IMR-90 (cell line): ENCODE results near the gene HMGCR.

Source experiments
- BHLHE40 ChIP-seq: fragments of 150-350 bp; IDR thresholded peaks from 2 replicates; pipeline ENCODE4 v1.6.1; 2016; ENCODE audit warnings: mild to moderate bottlenecking, low read depth, low read length
- TF ChIP-seq, protein P1 (sequence below): conservative IDR thresholded peaks from 2 replicates; pipeline ENCODE4 v1.5.1; 2012; ENCODE audit warnings: mild to moderate bottlenecking, low read depth, low read length, improper control_type of control experiment

DNA sequence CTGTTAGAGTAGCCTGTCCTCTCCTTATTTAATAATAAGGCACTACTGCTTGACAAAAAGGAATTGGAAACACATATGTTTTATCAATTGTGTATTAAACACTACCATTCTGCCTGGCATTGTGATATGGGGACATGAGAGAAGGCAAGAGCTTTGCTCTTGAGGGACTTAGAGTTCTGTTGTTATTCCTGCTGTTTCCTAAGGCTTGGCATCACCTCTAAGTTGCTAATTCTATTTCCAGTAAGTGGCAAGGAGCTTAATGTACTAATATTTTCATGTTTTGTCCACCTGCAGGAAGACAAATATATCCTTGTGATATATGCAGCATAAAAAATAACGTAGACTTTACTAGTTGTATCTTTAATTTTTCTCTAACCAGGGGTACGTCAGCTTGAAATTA is 12.6 kb downstream of the HMGCR start:
- no peak for TF ChIP-seq BHLHE40
- TF ChIP-seq, protein P1, sequence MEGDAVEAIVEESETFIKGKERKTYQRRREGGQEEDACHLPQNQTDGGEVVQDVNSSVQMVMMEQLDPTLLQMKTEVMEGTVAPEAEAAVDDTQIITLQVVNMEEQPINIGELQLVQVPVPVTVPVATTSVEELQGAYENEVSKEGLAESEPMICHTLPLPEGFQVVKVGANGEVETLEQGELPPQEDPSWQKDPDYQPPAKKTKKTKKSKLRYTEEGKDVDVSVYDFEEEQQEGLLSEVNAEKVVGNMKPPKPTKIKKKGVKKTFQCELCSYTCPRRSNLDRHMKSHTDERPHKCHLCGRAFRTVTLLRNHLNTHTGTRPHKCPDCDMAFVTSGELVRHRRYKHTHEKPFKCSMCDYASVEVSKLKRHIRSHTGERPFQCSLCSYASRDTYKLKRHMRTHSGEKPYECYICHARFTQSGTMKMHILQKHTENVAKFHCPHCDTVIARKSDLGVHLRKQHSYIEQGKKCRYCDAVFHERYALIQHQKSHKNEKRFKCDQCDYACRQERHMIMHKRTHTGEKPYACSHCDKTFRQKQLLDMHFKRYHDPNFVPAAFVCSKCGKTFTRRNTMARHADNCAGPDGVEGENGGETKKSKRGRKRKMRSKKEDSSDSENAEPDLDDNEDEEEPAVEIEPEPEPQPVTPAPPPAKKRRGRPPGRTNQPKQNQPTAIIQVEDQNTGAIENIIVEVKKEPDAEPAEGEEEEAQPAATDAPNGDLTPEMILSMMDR: no peak
